Karpas-422 (cell line): ENCODE measurements around the gene MYCBP2. TPM values are rescaled to one million over a fixed set of nuclear protein-coding genes. Genes with fewer than 3 reads are reported as not detected.

Experiments used
- DNase-seq: peaks from one replicate; pipeline ENCODE4 v3.0.0-alpha.2; 2015
- H2AFZ ChIP-seq: fragments of 200-600 bp; sonication (generic); 2 replicates; pipeline ENCODE4 v1.6.1; 2014; ENCODE audit warnings: antibody characterized with exemption, low read length, mixed read lengths
- H3K27ac ChIP-seq: fragments of 200-600 bp; sonication (generic); 2 replicates; pipeline ENCODE4 v1.5.1; 2014; ENCODE audit warnings: mild to moderate bottlenecking, low read length, moderate library complexity
- H3K27me3 ChIP-seq: fragments of 200-600 bp; sonication (generic); 2 replicates; pipeline ENCODE4 v1.6.1; 2014; ENCODE audit warnings: low read length, mixed read lengths
- H3K36me3 ChIP-seq: fragments of 200-600 bp; sonication (generic); 2 replicates; pipeline ENCODE4 v1.6.1; 2014; ENCODE audit warnings: low read length, mixed read lengths; ENCODE audit not compliant: insufficient read depth
- H3K4me1 ChIP-seq: fragments of 200-600 bp; sonication (generic); 2 replicates; pipeline ENCODE4 v1.6.1; 2014; ENCODE audit warnings: mild to moderate bottlenecking, low read length, mixed read lengths
- H3K4me2 ChIP-seq: fragments of 200-600 bp; sonication (generic); 2 replicates; pipeline ENCODE4 v1.6.1; 2014; ENCODE audit warnings: low read length, low read depth, mild to moderate bottlenecking; ENCODE audit not compliant: poor library complexity, severe bottlenecking
- H3K4me3 ChIP-seq: fragments of 200-600 bp; sonication (generic); 2 replicates; pipeline ENCODE4 v1.5.1; 2014; ENCODE audit warnings: mild to moderate bottlenecking, antibody characterized with exemption, low read length, mixed read lengths
- H3K79me2 ChIP-seq: fragments of 200-600 bp; sonication (generic); 2 replicates; pipeline ENCODE4 v1.6.1; 2014; ENCODE audit warnings: mild to moderate bottlenecking, low read length, mixed read lengths
- H3K9ac ChIP-seq: fragments of 200-600 bp; sonication (generic); 2 replicates; pipeline ENCODE4 v1.6.0; 2014; ENCODE audit warnings: low read length
- H3K9me2 ChIP-seq: fragments of 200-600 bp; sonication (generic), shearing (Covaris generic); replicated peaks from 2 replicates; pipeline ENCODE4 v1.6.0; 2014; ENCODE audit warnings: mild to moderate bottlenecking, low read length, moderate library complexity; ENCODE audit not compliant: insufficient read depth
- H3K9me3 ChIP-seq: fragments of 300-700, 200-600 bp; sonication (generic); 2 replicates; pipeline ENCODE4 v1.6.1; 2014; ENCODE audit warnings: low read length, mixed read lengths
- H4K20me1 ChIP-seq: fragments of 200-600 bp; sonication (generic); 2 replicates; pipeline ENCODE4 v1.6.1; 2014; ENCODE audit warnings: mild to moderate bottlenecking, antibody characterized with exemption, low read length, low read depth; ENCODE audit not compliant: insufficient read depth
- total RNA-seq: library from RNA; depleted of rRNA; stranded (reverse); fragments of >200 nt; shearing (Covaris generic); gene quantifications from 2 replicates; pipeline ENCODE4 v1.2.3, GENCODE V29; 2014; ENCODE audit warnings: low replicate concordance; rRNA removed

Gene MYCBP2, protein sequence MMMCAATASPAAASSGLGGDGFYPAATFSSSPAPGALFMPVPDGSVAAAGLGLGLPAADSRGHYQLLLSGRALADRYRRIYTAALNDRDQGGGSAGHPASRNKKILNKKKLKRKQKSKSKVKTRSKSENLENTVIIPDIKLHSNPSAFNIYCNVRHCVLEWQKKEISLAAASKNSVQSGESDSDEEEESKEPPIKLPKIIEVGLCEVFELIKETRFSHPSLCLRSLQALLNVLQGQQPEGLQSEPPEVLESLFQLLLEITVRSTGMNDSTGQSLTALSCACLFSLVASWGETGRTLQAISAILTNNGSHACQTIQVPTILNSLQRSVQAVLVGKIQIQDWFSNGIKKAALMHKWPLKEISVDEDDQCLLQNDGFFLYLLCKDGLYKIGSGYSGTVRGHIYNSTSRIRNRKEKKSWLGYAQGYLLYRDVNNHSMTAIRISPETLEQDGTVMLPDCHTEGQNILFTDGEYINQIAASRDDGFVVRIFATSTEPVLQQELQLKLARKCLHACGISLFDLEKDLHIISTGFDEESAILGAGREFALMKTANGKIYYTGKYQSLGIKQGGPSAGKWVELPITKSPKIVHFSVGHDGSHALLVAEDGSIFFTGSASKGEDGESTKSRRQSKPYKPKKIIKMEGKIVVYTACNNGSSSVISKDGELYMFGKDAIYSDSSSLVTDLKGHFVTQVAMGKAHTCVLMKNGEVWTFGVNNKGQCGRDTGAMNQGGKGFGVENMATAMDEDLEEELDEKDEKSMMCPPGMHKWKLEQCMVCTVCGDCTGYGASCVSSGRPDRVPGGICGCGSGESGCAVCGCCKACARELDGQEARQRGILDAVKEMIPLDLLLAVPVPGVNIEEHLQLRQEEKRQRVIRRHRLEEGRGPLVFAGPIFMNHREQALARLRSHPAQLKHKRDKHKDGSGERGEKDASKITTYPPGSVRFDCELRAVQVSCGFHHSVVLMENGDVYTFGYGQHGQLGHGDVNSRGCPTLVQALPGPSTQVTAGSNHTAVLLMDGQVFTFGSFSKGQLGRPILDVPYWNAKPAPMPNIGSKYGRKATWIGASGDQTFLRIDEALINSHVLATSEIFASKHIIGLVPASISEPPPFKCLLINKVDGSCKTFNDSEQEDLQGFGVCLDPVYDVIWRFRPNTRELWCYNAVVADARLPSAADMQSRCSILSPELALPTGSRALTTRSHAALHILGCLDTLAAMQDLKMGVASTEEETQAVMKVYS (N-terminal part only)
- total RNA-seq = 178 and 188 TPM in 2 replicates

DNA sequence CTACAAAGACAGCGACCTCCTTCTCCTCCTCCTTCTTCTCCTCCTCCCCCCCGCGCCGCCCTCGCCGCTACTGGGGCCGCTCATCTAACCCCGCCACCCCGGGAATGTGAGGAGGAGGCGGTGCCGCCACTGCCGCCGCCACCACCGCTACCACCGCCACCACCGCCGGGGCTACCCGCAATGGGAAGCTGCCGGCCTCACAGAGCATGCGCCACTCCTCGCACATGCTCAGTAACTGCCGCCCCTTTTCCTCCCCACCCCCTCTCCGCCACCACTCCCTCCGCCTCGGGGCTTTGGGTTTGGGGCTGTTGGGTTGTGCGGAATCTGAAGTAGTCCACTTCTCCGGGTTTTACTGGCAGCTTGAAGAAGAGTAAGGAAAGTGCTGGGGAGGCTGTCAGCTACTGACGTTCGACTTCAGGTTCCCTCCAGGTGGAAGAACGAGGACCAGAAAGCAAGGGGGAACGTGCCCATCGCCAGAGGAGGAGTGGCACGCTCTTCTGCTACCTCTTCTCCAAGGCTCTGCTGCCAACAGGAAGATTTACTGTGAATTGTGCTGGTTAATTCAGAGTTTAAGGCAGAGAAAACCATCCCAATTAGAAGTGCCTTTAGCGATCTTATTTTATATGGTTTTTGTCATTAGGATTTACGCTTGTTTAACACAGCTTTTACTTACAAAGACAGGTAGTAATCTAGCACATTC lies at the start of gene MYCBP2:
Gene MYCBP2 (minus strand): TSS at position 190 of the 700 bp plus-strand sequence. CDS start 319 bp downstream, outside the sequence.
- peak; percentile 99 for DNase-seq
- Histone ChIP-seq H3K27ac (peak within 1 kb of the TSS; percentile 96), H2AFZ (peak within 1 kb of the TSS; percentile 6), H3K36me3 (peaks cover 4% of the 10 kb centered on the region; the same call in 1 of the 2 replicates), H3K79me2 (peaks cover 48% of the 10 kb centered on the region), H3K9me3 (no peaks in the 10 kb centered on the region), H4K20me1 (peaks cover 34% of the 10 kb centered on the region), H3K4me1 (peaks cover 59% of the 10 kb centered on the region), H3K27me3 (no peaks in the 10 kb centered on the region), H3K9ac (peak within 1 kb of the TSS; percentile 90), H3K4me3 (peak within 1 kb of the TSS; percentile 91), H3K4me2 (peak within 1 kb of the TSS; percentile 85), H3K9me2 (no peaks in the 10 kb centered on the region)

DNA sequence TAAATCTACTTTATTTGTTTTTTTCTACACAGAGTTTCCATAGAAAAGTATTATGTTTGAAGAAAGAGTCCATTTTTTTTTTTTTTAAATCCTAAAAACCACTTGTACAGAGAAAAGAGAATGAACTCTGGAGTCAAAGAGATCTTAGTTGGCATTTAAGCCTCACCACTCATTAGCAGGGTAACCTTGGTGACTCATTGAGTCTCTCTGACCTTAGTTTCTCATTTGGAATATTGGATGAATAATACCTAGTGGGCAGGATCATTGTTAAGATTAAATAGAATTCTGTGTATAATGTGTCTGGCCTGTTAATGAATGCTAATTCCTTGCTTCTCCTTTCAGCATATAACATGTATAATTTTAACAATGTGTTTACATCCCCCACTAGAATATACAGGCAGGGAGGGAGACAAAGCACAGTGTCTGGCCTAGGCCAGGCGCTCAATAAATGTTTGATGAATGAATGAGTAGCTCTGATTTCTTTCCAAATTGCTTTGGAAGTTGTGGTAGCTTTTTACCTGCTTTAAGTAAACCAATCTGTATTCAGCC lies 48.7 kb upstream of the MYCBP2 start:
- Histone ChIP-seq H3K4me2 (no peak overlapping the region), H3K4me3 (no peak overlapping the region), H3K27me3 (no peaks in the 10 kb centered on the region), H3K79me2 (no peaks in the 10 kb centered on the region), H3K9me2 (no peaks in the 10 kb centered on the region), H3K9ac (no peak overlapping the region), H3K27ac (no peak overlapping the region), H2AFZ (no peak overlapping the region), H3K4me1 (no peaks in the 10 kb centered on the region), H3K36me3 (no peaks in the 10 kb centered on the region), H4K20me1 (no peaks in the 10 kb centered on the region), H3K9me3 (no peaks in the 10 kb centered on the region)
- DNase-seq = no peak

DNA sequence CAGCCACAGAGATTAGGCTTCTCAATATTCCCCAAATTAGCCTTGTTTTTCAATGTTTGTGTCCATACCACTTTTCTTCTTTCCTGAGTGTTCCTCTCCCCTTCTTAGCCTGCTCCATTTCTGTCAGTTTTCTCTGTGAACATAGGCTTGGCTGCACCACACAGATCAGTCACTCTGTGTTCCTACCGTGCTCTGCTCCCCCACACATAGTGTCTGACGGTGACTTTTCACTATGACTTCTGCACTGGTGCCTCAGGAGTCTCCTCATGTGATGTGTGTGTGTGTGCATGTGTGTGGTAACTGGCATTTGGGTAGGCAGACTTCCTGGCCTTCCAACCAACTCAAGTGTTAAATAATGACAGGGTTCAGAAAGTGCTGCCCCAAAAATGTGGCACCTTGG lies 47.9 kb upstream of the MYCBP2 start:
- Histone ChIP-seq H3K79me2 (no peaks in the 10 kb centered on the region), H3K9me2 (no peaks in the 10 kb centered on the region), H3K4me3 (no peak overlapping the region), H3K4me1 (no peaks in the 10 kb centered on the region), H3K9me3 (no peaks in the 10 kb centered on the region), H3K27me3 (no peaks in the 10 kb centered on the region), H3K36me3 (no peaks in the 10 kb centered on the region), H3K9ac (no peak overlapping the region), H3K27ac (no peak overlapping the region), H2AFZ (no peak overlapping the region), H3K4me2 (no peak overlapping the region), H4K20me1 (no peaks in the 10 kb centered on the region)
- no peak for DNase-seq

DNA sequence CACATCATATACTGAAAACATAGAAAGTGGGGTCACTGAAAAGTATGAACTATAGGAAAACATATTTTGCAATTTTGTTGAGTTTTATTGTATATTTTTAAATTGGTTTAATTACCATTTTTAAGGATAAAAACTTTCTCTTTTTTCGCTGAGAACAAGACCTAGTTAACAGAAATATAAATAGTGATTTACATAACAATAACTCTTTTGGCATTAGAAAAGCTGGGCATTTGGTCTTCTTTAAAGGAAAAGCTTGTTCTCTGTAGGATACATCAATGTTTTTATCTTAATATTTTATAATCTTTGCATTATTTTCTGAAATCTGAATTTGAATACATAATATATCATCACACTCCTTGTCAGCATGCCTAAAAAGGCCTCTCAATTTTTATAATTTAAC lies 47.4 kb upstream of the MYCBP2 start:
- no peak for DNase-seq
- H3K9ac ChIP-seq = no peak overlapping the region
- H3K27ac ChIP-seq = no peak overlapping the region
- H2AFZ ChIP-seq = no peak overlapping the region
- H3K4me3 ChIP-seq = no peak overlapping the region
- no peaks in the 10 kb centered on the region for H3K36me3 ChIP-seq
- H3K4me1 ChIP-seq = no peaks in the 10 kb centered on the region
- H3K79me2 ChIP-seq = no peaks in the 10 kb centered on the region
- H3K9me2 ChIP-seq = no peaks in the 10 kb centered on the region
- no peaks in the 10 kb centered on the region for H3K9me3 ChIP-seq
- no peak overlapping the region for H3K4me2 ChIP-seq
- no peaks in the 10 kb centered on the region for H4K20me1 ChIP-seq
- H3K27me3 ChIP-seq = no peaks in the 10 kb centered on the region

DNA sequence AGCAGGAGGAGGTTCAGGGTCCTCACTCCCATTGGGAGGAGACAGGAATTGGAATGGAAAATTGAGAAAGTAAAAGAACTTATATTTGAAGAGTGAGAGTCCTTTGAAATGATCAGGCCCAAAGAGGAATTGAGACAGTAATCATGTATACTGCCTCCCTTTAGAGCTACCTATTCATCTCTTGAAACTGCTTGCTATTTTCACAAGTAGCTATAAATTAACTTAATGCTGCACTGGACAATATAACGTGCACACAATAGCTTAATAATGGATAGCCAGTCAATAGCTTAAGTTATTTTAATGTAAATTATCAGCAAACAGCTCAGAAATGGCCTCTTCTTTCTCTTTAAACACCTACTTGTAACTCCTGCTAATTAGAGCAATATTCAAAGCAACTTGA lies 46.6 kb upstream of the MYCBP2 start:
- Histone ChIP-seq H3K9me2 (no peaks in the 10 kb centered on the region), H3K27me3 (no peaks in the 10 kb centered on the region), H3K9ac (no peak overlapping the region), H3K79me2 (no peaks in the 10 kb centered on the region), H3K27ac (no peak overlapping the region), H3K36me3 (no peaks in the 10 kb centered on the region), H4K20me1 (no peaks in the 10 kb centered on the region), H3K4me2 (no peak overlapping the region), H3K9me3 (no peaks in the 10 kb centered on the region), H3K4me3 (no peak overlapping the region), H2AFZ (no peak overlapping the region), H3K4me1 (no peaks in the 10 kb centered on the region)
- DNase-seq = no peak

DNA sequence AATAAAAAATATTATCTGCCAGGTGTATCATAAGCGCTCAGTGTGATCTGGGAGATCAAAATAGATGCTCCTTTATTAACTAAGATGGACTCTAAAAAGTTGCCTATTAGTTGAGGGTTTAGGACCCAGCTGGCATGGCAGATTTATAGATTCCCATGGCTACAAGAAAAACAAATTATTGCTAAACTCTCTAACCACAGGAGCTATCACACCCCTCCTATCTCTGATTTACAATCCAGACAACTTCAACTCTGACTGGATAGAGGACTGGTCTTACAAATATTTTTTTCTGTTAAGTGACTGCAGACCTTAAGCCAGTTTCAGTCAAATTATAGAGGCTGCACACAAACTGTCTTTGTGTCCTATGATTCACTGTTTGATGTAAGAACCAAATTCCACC lies 45.4 kb upstream of the MYCBP2 start:
- no peaks in the 10 kb centered on the region for H3K4me1 ChIP-seq
- H3K9ac ChIP-seq = no peak overlapping the region
- H3K27me3 ChIP-seq = no peaks in the 10 kb centered on the region
- no peak overlapping the region for H2AFZ ChIP-seq
- no peak overlapping the region for H3K27ac ChIP-seq
- DNase-seq = no peak
- H3K4me3 ChIP-seq = no peak overlapping the region
- no peaks in the 10 kb centered on the region for H4K20me1 ChIP-seq
- no peaks in the 10 kb centered on the region for H3K79me2 ChIP-seq
- H3K4me2 ChIP-seq = no peak overlapping the region
- no peaks in the 10 kb centered on the region for H3K9me3 ChIP-seq
- no peaks in the 10 kb centered on the region for H3K9me2 ChIP-seq
- no peaks in the 10 kb centered on the region for H3K36me3 ChIP-seq

DNA sequence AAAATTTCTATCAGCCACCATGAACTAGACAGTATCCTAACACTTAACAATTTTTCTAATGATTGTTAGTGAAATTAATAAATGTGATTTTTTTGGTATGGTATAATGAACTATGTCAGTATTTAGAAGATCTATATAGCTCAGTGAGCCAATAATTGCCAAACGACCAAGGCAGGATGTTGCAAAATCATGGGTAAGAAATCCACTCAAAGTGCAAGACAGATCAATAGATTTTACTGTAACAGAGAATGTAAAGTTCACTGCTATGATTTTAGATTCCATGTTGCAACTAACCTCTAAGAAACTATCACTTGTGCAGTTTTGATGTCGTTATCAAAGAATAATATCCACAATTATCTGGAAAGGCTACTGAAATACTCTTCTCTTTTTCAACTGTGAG lies 44.0 kb upstream of the MYCBP2 start:
- Histone ChIP-seq H3K4me2 (no peak overlapping the region), H3K79me2 (no peaks in the 10 kb centered on the region), H4K20me1 (no peaks in the 10 kb centered on the region), H3K36me3 (no peaks in the 10 kb centered on the region), H3K9me2 (no peaks in the 10 kb centered on the region), H3K27me3 (no peaks in the 10 kb centered on the region), H3K27ac (no peak overlapping the region), H3K4me3 (no peak overlapping the region), H3K4me1 (no peaks in the 10 kb centered on the region), H2AFZ (no peak overlapping the region), H3K9ac (no peak overlapping the region), H3K9me3 (no peaks in the 10 kb centered on the region)
- no peak for DNase-seq
